Neuronal stem cell (in vitro differentiated cells): ENCODE measurements around the gene FOXL2.

Source experiments
- DNase-seq: peaks from one replicate; pipeline ENCODE4 v3.0.0-alpha.2; 2013; ENCODE audit warnings: low spot score
- H2AFZ ChIP-seq: one replicate; pipeline ENCODE4 v1.6.1; 2013; ENCODE audit warnings: mild to moderate bottlenecking, low read length, inconsistent platforms
- H2AK5ac ChIP-seq: 2 replicates; pipeline ENCODE4 v1.6.1; 2013; ENCODE audit warnings: low read depth, mild to moderate bottlenecking, inconsistent platforms, low read length, moderate library complexity, mixed read lengths
- H2BK120ac ChIP-seq: 2 replicates; pipeline ENCODE4 v1.6.1; 2013; ENCODE audit warnings: low read depth, mild to moderate bottlenecking, inconsistent platforms, low read length, moderate library complexity, mixed read lengths
- H2BK12ac ChIP-seq: one replicate; pipeline ENCODE4 v1.6.1; 2013; ENCODE audit warnings: low read length, inconsistent platforms
- H2BK15ac ChIP-seq: 2 replicates; pipeline ENCODE4 v1.6.1; 2013; ENCODE audit warnings: mild to moderate bottlenecking, low read length, inconsistent platforms, mixed read lengths
- H2BK5ac ChIP-seq: one replicate; pipeline ENCODE4 v1.6.1; 2013; ENCODE audit warnings: inconsistent platforms, mild to moderate bottlenecking, low read length, moderate library complexity
- H3K14ac ChIP-seq: one replicate; pipeline ENCODE4 v1.6.1; 2013; ENCODE audit warnings: low read length, inconsistent platforms
- H3K18ac ChIP-seq: 2 replicates; pipeline ENCODE4 v1.6.1; 2013; ENCODE audit warnings: low read length, inconsistent platforms
- H3K23ac ChIP-seq: 2 replicates; pipeline ENCODE4 v1.6.1; 2013; ENCODE audit warnings: low read depth, mild to moderate bottlenecking, mixed read lengths, low read length, inconsistent platforms; ENCODE audit not compliant: poor library complexity
- H3K27ac ChIP-seq: replicated peaks from 3 replicates; pipeline ENCODE4 v1.5.1; 2013; ENCODE audit warnings: low read length, inconsistent platforms
- H3K27me3 ChIP-seq, 3 experiments: 2 replicates each; pipeline ENCODE4 v1.6.1; 2013; ENCODE audit warnings: low read length in 3 of 3, mild to moderate bottlenecking in 2 of 3, inconsistent platforms in 1 of 3, low read depth in 1 of 3, mixed read lengths in 1 of 3, moderate library complexity in 1 of 3; ENCODE audit not compliant: control insufficient read depth in 3 of 3, insufficient read depth in 3 of 3
- H3K36me3 ChIP-seq, 2 donors: replicated peaks in 1 of 2; 2 replicates each; pipeline ENCODE4 v1.6.1; 2013; ENCODE audit warnings: low read length in 2 of 2; ENCODE audit not compliant: control insufficient read depth in 2 of 2, insufficient read depth in 2 of 2
- H3K4ac ChIP-seq: 2 replicates; pipeline ENCODE4 v1.6.1; 2013; ENCODE audit warnings: inconsistent platforms, mild to moderate bottlenecking, low read length, moderate library complexity
- H3K4me1 ChIP-seq, 2 donors: 1 replicate in 1 of 2; 2 replicates in 1 of 2; pipeline ENCODE4 v1.6.1; 2013; ENCODE audit warnings: low read length in 2 of 2, low read depth in 1 of 2; ENCODE audit not compliant: control insufficient read depth in 2 of 2, insufficient read depth in 1 of 2
- H3K4me2 ChIP-seq: one replicate; pipeline ENCODE4 v1.6.1; 2013; ENCODE audit warnings: mild to moderate bottlenecking, low read length, inconsistent platforms; ENCODE audit not compliant: insufficient read depth, poor library complexity, severe bottlenecking
- H3K4me3 ChIP-seq, 2 donors: 2 replicates each; pipeline ENCODE4 v1.5.1; 2013; ENCODE audit warnings: low read length in 2 of 2, mild to moderate bottlenecking in 2 of 2, inconsistent platforms in 1 of 2, moderate library complexity in 1 of 2
- H3K79me1 ChIP-seq: one replicate; pipeline ENCODE4 v1.6.1; 2013; ENCODE audit warnings: low read depth, mild to moderate bottlenecking, inconsistent platforms, low read length, moderate library complexity
- H3K9ac ChIP-seq: one replicate; pipeline ENCODE4 v1.6.1; 2013; ENCODE audit warnings: mild to moderate bottlenecking, low read depth, low read length, inconsistent platforms; ENCODE audit not compliant: poor library complexity
- H3K9me3 ChIP-seq, 2 donors: replicated peaks in 1 of 2; 2 replicates each; pipeline versions ENCODE3 to v1.6.1; 2013; ENCODE audit warnings: low read length in 2 of 2, mild to moderate bottlenecking in 2 of 2, inconsistent platforms in 1 of 2, low read depth in 1 of 2, mixed read lengths in 1 of 2, moderate library complexity in 1 of 2; ENCODE audit not compliant: control insufficient read depth in 2 of 2, insufficient read depth in 1 of 2
- H4K8ac ChIP-seq: one replicate; pipeline ENCODE4 v1.6.1; 2013; ENCODE audit warnings: low read depth, mild to moderate bottlenecking, inconsistent platforms, low read length, moderate library complexity
- H4K91ac ChIP-seq: one replicate; pipeline ENCODE4 v1.6.1; 2013; ENCODE audit warnings: low read length, low read depth, mild to moderate bottlenecking, inconsistent platforms; ENCODE audit not compliant: poor library complexity
- WGBS, 2 donors: extraction: QIAGEN DNeasy Blood & Tissue Kit; methylation state at CpG; one replicate each; pipeline ENCODE4 v1.1.7; 2013; ENCODE audit warnings: missing lambda C conversion rate in 2 of 2, mixed read lengths in 1 of 2; ENCODE audit not compliant: insufficient read length in 2 of 2, insufficient replicate concordance in 1 of 2; ENCODE audit errors: extremely low coverage in 2 of 2; 5-methylcytosine and 5-hydroxymethylcytosine counted together

The FOXL2 gene

GRCh38 chr3:138908846-138909245 is 38.1 kb downstream of the FOXL2 start:
- no peak overlapping the region for H3K23ac ChIP-seq
- no peak overlapping the region for H2AK5ac ChIP-seq
- no peak overlapping the region for H2BK120ac ChIP-seq
- H3K4me2 ChIP-seq: no peak overlapping the region
- no peak overlapping the region for H3K18ac ChIP-seq
- H3K36me3 ChIP-seq: no peaks in the 10 kb centered on the region
- no peak overlapping the region for H2AFZ ChIP-seq
- DNase-seq: no peak
- no peaks in the 10 kb centered on the region for H3K79me1 ChIP-seq
- no peak overlapping the region for H2BK5ac ChIP-seq
- H4K8ac ChIP-seq: no peak overlapping the region
- no peaks in the 10 kb centered on the region for H3K9me3 ChIP-seq
- H3K4ac ChIP-seq: no peak overlapping the region
- H4K91ac ChIP-seq: no peak overlapping the region
- no peak overlapping the region for H2BK15ac ChIP-seq
- H3K9ac ChIP-seq: no peak overlapping the region
- no peaks in the 10 kb centered on the region for H3K27me3 ChIP-seq
- no CpG with 5 or more reads among the region's 5 CpGs for WGBS, 2 donors
- H3K4me1 ChIP-seq: no peaks in the 10 kb centered on the region
- no peak overlapping the region for H3K14ac ChIP-seq
- H3K27ac ChIP-seq: no peak overlapping the region
- H3K4me3 ChIP-seq: no peak overlapping the region
- H2BK12ac ChIP-seq: no peak overlapping the region

GRCh38 chr3:138907539-138907938 is 39.4 kb downstream of the FOXL2 start:
- no peak for DNase-seq
- H2BK5ac ChIP-seq: no peak overlapping the region
- H3K4me2 ChIP-seq: no peak overlapping the region
- H2BK12ac ChIP-seq: no peak overlapping the region
- no peak overlapping the region for H4K91ac ChIP-seq
- WGBS, 2 donors: no CpG with 5 or more reads among the region's 3 CpGs
- no peak overlapping the region for H3K4me3 ChIP-seq
- H2AFZ ChIP-seq: no peak overlapping the region
- no peak overlapping the region for H2AK5ac ChIP-seq
- H3K27ac ChIP-seq: no peak overlapping the region
- H4K8ac ChIP-seq: no peak overlapping the region
- H3K4ac ChIP-seq: no peak overlapping the region
- H2BK15ac ChIP-seq: no peak overlapping the region
- no peak overlapping the region for H3K23ac ChIP-seq
- no peak overlapping the region for H3K18ac ChIP-seq
- H3K14ac ChIP-seq: no peak overlapping the region
- no peaks in the 10 kb centered on the region for H3K36me3 ChIP-seq
- H3K9ac ChIP-seq: no peak overlapping the region
- H3K4me1 ChIP-seq: no peaks in the 10 kb centered on the region
- no peaks in the 10 kb centered on the region for H3K27me3 ChIP-seq
- H3K9me3 ChIP-seq: no peaks in the 10 kb centered on the region
- no peaks in the 10 kb centered on the region for H3K79me1 ChIP-seq
- H2BK120ac ChIP-seq: no peak overlapping the region

- H2AFZ ChIP-seq: no peak overlapping the region
- no peak overlapping the region for H2BK120ac ChIP-seq
- no peak overlapping the region for H3K4ac ChIP-seq
- WGBS, 2 donors: no CpG with 5 or more reads among the region's 1 CpG
- H3K27me3 ChIP-seq: no peaks in the 10 kb centered on the region
- no peak overlapping the region for H4K91ac ChIP-seq
- H2BK12ac ChIP-seq: no peak overlapping the region
- no peak overlapping the region for H3K27ac ChIP-seq
- DNase-seq: no peak
- H2BK5ac ChIP-seq: no peak overlapping the region
- H3K4me3 ChIP-seq: no peak overlapping the region
- no peak overlapping the region for H3K9ac ChIP-seq
- H3K79me1 ChIP-seq: no peaks in the 10 kb centered on the region
- no peak overlapping the region for H3K4me2 ChIP-seq
- H3K4me1 ChIP-seq: no peaks in the 10 kb centered on the region
- no peak overlapping the region for H3K14ac ChIP-seq
- no peak overlapping the region for H3K18ac ChIP-seq
- no peaks in the 10 kb centered on the region for H3K36me3 ChIP-seq
- no peaks in the 10 kb centered on the region for H3K9me3 ChIP-seq
- H4K8ac ChIP-seq: no peak overlapping the region
- no peak overlapping the region for H3K23ac ChIP-seq
- no peak overlapping the region for H2AK5ac ChIP-seq
- H2BK15ac ChIP-seq: no peak overlapping the region
Measured at GRCh38 chr3:138902171-138902570, 44.8 kb downstream of the FOXL2 start.

GRCh38 chr3:138901567-138901966 is 45.4 kb downstream of the FOXL2 start:
- Histone ChIP-seq H2BK15ac (no peak overlapping the region), H2BK120ac (no peak overlapping the region), H3K27ac (no peak overlapping the region), H2AFZ (no peak overlapping the region), H3K79me1 (no peaks in the 10 kb centered on the region), H4K8ac (no peak overlapping the region), H3K9ac (no peak overlapping the region), H3K36me3 (no peaks in the 10 kb centered on the region), H3K4ac (no peak overlapping the region), H2BK5ac (no peak overlapping the region), H4K91ac (no peak overlapping the region), H3K9me3 (no peaks in the 10 kb centered on the region), H2BK12ac (no peak overlapping the region), H3K14ac (no peak overlapping the region), H2AK5ac (no peak overlapping the region), H3K23ac (no peak overlapping the region), H3K27me3 (no peaks in the 10 kb centered on the region), H3K18ac (no peak overlapping the region), H3K4me3 (no peak overlapping the region), H3K4me1 (no peaks in the 10 kb centered on the region), H3K4me2 (no peak overlapping the region)
- no peak for DNase-seq
- no CpG with 5 or more reads among the region's 8 CpGs for WGBS, 2 donors
